SK-N-SH treated with all-trans-retinoic acid at 6 μM for 48 hours (cell line): ENCODE measurements around the gene TRABD2B.

Experiments
- ATAC-seq: fragments of 200-7000 bp; cut with Tn5 transposase; 3 replicates; pipeline ENCODE4 v1.9.1; 2020; ENCODE audit warnings: mild to moderate bottlenecking, moderate library complexity
- ARNTL ChIP-seq: fragments of 450-650 bp; formaldehyde crosslinking; IDR thresholded peaks from 2 replicates; pipeline ENCODE4 v1.5.0; 2020; ENCODE audit warnings: low read depth, mild to moderate bottlenecking, moderate library complexity, borderline replicate concordance
- BACH2 ChIP-seq: fragments of 250-450 bp; sonication (Bioruptor Pico); IDR thresholded peaks from 2 replicates; pipeline ENCODE4 v1.9.0; 2021; ENCODE audit warnings: mild to moderate bottlenecking, borderline replicate concordance
- CSDC2 ChIP-seq: fragments of 250-450 bp; sonication (Bioruptor Pico); IDR thresholded peaks from 2 replicates; pipeline ENCODE4 v1.5.0; 2020; ENCODE audit warnings: mild to moderate bottlenecking, moderate library complexity
- ESRRG ChIP-seq: fragments of 250-450 bp; sonication (Bioruptor Pico); IDR thresholded peaks from 2 replicates; pipeline ENCODE4 v1.6.1; 2021; ENCODE audit warnings: mild to moderate bottlenecking
- GLIS3 ChIP-seq: fragments of 250-450 bp; sonication (Bioruptor Pico); IDR thresholded peaks from 2 replicates; pipeline ENCODE4 v1.5.0; 2020; ENCODE audit warnings: mild to moderate bottlenecking, moderate library complexity
- ISL1 ChIP-seq: fragments of 250-450 bp; sonication (Bioruptor Pico); IDR thresholded peaks from 2 replicates; pipeline ENCODE4 v2.1.2; 2022; ENCODE audit warnings: mild to moderate bottlenecking, moderate library complexity
- OSR1 ChIP-seq: fragments of 250-450 bp; sonication (Bioruptor Pico); IDR thresholded peaks from 2 replicates; pipeline ENCODE4 v1.8.0; 2022; ENCODE audit warnings: moderate library complexity, mild to moderate bottlenecking, inconsistent platforms
- PPARA ChIP-seq: fragments of 250-450 bp; sonication (Bioruptor Pico); IDR thresholded peaks from 2 replicates; pipeline ENCODE4 v1.5.0; 2020; ENCODE audit warnings: mild to moderate bottlenecking, borderline replicate concordance
- RARB ChIP-seq: fragments of 250-450 bp; sonication (Bioruptor Pico); IDR thresholded peaks from 2 replicates; pipeline ENCODE4 v1.8.0; 2021; ENCODE audit warnings: mild to moderate bottlenecking, moderate library complexity
- SNAI2 ChIP-seq: fragments of 250-450 bp; sonication (Bioruptor Pico); IDR thresholded peaks from 2 replicates; pipeline ENCODE4 v1.5.0; 2020; ENCODE audit warnings: mild to moderate bottlenecking, moderate library complexity
- ZC3H10 ChIP-seq: fragments of 250-450 bp; sonication (Bioruptor Pico); IDR thresholded peaks from 2 replicates; pipeline ENCODE4 v1.5.1; 2021; ENCODE audit warnings: mild to moderate bottlenecking, moderate library complexity
- ZFP3 ChIP-seq: fragments of 250-450 bp; sonication (Bioruptor Pico); IDR thresholded peaks from 2 replicates; pipeline ENCODE4 v1.5.0; 2020; ENCODE audit warnings: mild to moderate bottlenecking, moderate library complexity
- ZFP30 ChIP-seq: fragments of 450-650 bp; formaldehyde crosslinking; IDR thresholded peaks from 2 replicates; pipeline ENCODE4 v1.5.0; 2022; ENCODE audit warnings: mild to moderate bottlenecking, moderate library complexity
- ZNF70 ChIP-seq: fragments of 450-650 bp; formaldehyde crosslinking; IDR thresholded peaks from 2 replicates; pipeline ENCODE4 v1.5.0; 2020; ENCODE audit warnings: mild to moderate bottlenecking, moderate library complexity
- ZNF8 ChIP-seq: fragments of 450-650 bp; formaldehyde crosslinking; IDR thresholded peaks from 2 replicates; pipeline ENCODE4 v1.5.0; 2020; ENCODE audit warnings: mild to moderate bottlenecking, moderate library complexity
- TF ChIP-seq, protein P1 (sequence below): fragments of 250-450 bp; sonication (Bioruptor Pico); IDR thresholded peaks from 2 replicates; pipeline ENCODE4 v1.8.0; 2020; ENCODE audit warnings: mild to moderate bottlenecking, moderate library complexity, borderline replicate concordance
- TF ChIP-seq, protein P2 (sequence below): fragments of 250-450 bp; sonication (Bioruptor Pico); IDR thresholded peaks from 2 replicates; pipeline ENCODE4 v1.5.0; 2020; ENCODE audit warnings: mild to moderate bottlenecking, moderate library complexity

The TRABD2B gene

DNA sequence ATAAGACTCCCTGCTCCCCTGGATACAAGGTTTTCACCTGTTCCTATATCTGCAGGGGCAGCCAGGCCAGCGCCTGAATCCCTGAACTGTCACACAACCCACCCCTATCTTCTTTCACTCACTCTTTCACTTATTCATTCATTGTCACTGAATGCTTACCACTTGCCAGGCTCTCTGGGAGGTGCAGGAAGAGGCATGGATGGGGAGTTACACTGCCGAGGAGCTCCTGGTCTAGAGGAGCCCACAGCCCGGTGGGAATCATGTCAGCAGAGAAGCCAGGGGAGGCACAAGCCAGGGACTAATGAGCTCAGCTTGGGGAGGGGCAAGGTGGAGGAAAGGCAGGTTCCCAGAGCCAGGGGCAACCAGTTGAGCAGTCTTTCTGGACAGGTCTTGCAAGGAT lies 155.8 kb downstream of the TRABD2B start:
- no peak for ATAC-seq
- no peak for TF ChIP-seq SNAI2 (CRISPR knock-in tag)
- TF ChIP-seq BACH2 = no peak
- no peak for TF ChIP-seq ARNTL (CRISPR knock-in tag)
- no peak for TF ChIP-seq PPARA
- no peak for TF ChIP-seq ISL1
- no peak for TF ChIP-seq ZNF70 (CRISPR knock-in tag)
- TF ChIP-seq CSDC2 (CRISPR knock-in tag) = no peak
- TF ChIP-seq ZFP30 (CRISPR knock-in tag) = no peak

DNA sequence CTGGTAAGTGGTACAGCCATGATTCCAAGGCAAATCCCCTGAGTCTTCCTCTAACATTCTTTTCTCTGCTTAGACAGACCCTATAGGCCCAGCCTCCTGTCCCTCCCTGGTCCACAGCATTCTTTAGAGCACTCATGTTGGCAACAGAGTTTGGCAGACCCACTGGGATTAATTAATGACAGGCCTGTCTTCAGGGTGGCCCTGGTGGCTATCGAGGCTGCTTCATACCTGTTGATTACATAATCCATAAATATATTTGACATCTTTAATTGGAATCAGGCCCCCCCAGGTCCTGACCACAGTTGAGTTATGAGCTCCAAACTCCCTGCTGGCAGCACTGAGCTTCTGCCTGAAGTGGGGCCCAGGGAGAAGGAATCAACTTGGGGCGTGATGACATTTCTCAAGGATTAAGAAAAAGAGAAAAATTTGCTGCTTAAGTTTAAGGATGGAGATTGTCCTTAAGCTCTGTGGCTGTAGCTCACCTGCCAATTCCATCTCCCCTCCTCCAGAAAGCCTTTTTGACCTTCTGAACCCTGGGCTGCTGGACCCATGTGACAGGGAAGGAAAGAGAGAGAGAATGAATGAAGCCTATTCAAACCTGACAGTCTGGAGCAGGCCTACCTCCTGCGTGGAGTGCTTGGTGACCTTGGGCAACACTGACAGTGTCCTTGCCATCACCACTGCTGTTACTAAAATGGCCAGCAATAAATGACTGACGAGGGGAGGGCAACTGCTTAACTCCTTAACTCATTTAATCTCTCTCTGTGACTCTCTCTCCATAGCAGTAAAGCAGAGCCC lies 156.6 kb downstream of the TRABD2B start:
- TF ChIP-seq GLIS3 (CRISPR knock-in tag) (no peak), ARNTL (CRISPR knock-in tag) (no peak), OSR1 (CRISPR knock-in tag) (no peak)

DNA sequence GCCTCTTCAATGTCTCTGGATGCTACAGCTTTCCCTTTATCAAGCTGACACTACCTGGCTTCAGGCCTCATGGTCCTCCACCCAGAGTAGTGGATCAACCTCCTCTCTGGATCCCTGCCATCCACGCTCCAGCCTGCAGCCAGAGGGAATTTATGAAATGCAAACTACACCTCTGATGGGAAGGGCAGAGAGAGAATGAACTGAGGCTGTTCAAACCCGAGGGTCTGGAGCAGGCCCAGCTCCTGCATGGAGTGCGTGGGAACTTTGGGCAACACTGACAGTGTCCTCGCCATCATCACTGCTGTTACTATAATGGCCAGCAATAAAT lies 157.8 kb downstream of the TRABD2B start:
- TF ChIP-seq OSR1 (CRISPR knock-in tag) (no peak), ZNF70 (CRISPR knock-in tag) (no peak), RARB (CRISPR knock-in tag) (no peak)
- no peak for ATAC-seq

More for the DNA sequence above, 156.6 kb downstream of the TRABD2B start:
- ATAC-seq = no peak

DNA sequence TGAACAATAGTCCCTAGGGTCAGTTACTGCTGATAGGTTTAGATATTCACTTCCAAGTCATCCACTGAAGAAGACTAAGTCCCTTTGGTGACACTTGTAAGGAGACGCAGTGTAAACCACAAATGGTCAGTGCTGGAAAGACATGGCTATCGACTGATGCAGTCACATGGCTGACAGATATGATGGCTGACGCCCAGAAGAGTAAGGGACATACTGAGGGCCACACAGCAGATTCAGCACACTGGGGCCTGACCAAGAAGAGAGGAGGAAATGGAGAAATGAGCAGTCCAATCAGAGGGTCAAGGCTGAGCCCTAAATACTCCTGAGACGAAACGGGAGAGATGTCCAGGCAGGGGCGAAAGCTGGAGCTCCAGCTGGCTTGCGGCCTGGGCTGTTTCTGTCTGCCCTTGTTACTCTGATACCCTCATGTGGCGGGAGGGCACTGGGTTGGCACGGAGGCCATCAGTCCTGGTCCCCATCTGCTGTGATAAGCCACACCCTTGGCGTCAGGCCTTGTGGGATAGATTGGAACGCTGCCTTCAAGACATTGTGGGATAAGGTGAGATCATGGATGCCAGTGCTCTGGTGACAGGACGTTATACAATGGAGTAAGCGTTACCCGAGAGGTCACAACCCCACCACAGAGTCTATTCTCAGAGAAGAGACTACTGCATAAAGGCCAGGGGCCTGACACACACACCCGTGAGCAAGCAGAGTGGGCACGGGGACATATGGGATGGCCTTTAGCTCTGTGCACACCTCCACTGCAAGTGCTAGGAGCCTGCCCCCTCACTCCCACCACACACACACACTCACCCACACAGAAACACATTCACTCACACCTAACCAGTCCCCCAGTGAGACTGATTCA lies 158.4 kb downstream of the TRABD2B start:
- TF ChIP-seq OSR1 (CRISPR knock-in tag) = no peak
- TF ChIP-seq, protein P1, sequence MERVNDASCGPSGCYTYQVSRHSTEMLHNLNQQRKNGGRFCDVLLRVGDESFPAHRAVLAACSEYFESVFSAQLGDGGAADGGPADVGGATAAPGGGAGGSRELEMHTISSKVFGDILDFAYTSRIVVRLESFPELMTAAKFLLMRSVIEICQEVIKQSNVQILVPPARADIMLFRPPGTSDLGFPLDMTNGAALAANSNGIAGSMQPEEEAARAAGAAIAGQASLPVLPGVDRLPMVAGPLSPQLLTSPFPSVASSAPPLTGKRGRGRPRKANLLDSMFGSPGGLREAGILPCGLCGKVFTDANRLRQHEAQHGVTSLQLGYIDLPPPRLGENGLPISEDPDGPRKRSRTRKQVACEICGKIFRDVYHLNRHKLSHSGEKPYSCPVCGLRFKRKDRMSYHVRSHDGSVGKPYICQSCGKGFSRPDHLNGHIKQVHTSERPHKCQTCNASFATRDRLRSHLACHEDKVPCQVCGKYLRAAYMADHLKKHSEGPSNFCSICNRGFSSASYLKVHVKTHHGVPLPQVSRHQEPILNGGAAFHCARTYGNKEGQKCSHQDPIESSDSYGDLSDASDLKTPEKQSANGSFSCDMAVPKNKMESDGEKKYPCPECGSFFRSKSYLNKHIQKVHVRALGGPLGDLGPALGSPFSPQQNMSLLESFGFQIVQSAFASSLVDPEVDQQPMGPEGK (CRISPR knock-in tag) = no peak
- no peak for ATAC-seq

DNA sequence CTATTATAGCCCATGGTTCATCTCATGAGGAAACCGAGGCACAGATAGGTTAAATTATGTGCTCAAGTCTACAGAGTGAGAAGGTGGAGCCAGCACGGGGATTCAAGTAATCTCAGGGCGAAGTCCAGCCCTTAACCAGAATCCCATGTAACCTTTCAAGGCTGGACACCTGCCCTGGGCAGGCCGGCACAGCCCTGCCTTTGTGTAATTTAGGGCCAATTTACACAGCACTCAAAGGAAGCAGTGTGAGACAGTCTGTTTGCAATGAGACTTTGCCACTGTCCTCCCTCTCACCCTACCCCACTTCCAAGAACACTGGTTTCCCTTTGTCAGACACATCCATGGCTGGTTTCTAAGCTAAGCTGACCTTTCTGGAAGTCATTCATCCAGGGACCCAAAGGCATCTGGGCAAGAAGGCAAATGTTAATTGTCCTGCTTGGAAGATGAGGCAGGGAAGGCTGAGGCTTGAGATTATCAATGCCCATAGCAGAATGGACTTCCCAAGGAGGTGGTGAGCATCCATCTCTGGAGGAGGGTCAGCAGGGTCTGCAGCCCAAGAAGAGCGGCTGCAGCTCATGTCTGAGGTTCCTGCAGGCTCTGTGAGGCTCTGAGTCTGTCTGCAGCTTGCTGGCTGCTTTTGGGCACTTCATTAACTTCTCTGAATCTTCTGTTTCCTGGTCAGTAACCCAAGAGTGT lies 159.2 kb downstream of the TRABD2B start:
- no peak for ATAC-seq
- no peak for TF ChIP-seq ISL1

DNA sequence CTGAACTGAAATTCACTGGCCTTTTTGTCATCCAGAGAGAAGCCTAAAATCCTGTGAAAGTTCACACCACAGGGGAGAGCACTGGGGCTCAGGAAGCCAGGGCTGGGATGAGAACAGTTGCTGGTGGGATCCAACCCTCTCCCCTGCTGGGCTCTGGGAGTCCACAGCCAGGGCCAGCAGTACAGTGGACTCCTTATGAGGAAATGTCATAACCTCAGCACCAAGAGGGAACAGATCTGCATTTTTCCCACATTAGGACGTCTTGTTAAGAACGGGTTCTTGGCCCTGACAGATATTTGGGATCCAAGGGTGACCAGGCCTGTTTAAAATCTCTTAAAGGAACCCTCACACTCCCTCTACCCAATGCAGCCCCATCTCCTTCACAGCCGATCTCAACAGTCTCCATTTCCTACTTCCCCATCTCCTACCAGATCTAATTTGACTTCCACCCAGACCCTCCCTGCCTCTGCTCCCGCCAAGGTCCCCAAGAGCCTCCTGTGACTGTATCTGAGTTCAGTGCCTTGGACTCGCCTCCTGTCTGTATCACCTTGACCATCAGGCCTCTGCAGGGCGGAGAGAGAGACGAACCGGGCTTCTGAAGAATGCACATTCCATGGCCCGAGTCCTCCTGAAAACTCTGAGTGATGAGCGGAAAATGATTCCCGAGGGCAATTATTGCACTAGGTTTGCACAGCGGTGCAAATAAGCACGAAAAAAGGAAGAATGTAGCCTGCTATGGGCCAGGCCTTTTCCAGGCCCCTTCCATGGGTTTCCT lies 159.9 kb downstream of the TRABD2B start:
- ATAC-seq = no peak
- TF ChIP-seq ARNTL (CRISPR knock-in tag) = no peak
- TF ChIP-seq SNAI2 (CRISPR knock-in tag) = no peak
- TF ChIP-seq, all 23 proteins: peak for 0

DNA sequence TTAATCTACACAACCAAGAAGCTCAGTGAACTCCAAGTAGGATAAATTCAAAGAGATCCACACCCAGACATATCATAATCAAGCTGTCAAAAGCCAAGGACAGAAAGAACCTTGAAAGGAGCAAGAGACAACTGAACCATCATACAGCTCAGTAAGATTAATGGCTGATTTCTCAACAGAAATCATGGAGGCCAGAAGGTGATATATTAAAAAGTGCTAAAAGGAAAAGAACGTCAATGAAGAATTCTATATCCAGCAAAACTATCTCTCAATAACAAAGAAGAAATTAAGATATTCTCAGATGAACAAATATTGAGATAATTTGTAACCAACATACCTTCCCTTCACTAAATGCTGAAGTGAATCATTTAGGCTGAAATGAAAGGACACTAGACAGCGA lies 161.8 kb downstream of the TRABD2B start:
- ATAC-seq = no peak
- no peak for TF ChIP-seq ESRRG
- TF ChIP-seq ZFP3 (CRISPR knock-in tag) = no peak
- TF ChIP-seq ZNF70 (CRISPR knock-in tag) = no peak
- TF ChIP-seq, protein P2, sequence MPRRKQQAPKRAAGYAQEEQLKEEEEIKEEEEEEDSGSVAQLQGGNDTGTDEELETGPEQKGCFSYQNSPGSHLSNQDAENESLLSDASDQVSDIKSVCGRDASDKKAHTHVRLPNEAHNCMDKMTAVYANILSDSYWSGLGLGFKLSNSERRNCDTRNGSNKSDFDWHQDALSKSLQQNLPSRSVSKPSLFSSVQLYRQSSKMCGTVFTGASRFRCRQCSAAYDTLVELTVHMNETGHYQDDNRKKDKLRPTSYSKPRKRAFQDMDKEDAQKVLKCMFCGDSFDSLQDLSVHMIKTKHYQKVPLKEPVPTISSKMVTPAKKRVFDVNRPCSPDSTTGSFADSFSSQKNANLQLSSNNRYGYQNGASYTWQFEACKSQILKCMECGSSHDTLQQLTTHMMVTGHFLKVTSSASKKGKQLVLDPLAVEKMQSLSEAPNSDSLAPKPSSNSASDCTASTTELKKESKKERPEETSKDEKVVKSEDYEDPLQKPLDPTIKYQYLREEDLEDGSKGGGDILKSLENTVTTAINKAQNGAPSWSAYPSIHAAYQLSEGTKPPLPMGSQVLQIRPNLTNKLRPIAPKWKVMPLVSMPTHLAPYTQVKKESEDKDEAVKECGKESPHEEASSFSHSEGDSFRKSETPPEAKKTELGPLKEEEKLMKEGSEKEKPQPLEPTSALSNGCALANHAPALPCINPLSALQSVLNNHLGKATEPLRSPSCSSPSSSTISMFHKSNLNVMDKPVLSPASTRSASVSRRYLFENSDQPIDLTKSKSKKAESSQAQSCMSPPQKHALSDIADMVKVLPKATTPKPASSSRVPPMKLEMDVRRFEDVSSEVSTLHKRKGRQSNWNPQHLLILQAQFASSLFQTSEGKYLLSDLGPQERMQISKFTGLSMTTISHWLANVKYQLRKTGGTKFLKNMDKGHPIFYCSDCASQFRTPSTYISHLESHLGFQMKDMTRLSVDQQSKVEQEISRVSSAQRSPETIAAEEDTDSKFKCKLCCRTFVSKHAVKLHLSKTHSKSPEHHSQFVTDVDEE = no peak
- no peak for TF ChIP-seq PPARA
- no peak for TF ChIP-seq GLIS3 (CRISPR knock-in tag)
- TF ChIP-seq OSR1 (CRISPR knock-in tag) = no peak
- TF ChIP-seq ISL1 = no peak
- TF ChIP-seq ZNF8 (CRISPR knock-in tag) = no peak
- TF ChIP-seq ZC3H10 (CRISPR knock-in tag) = no peak
- TF ChIP-seq, protein P1 (CRISPR knock-in tag) = no peak
